OCI-LY3 (cell line): ENCODE measurements around the gene LSM14B.

Source experiments
- EZH2phosphoT487 ChIP-seq: fragments of 200-600 bp; shearing (Covaris generic); IDR thresholded peaks from 2 replicates; pipeline ENCODE4 v1.6.1; 2018; ENCODE audit warnings: antibody characterized with exemption, mixed run types, low read depth
- TF ChIP-seq, protein P1 (sequence below): fragments of 200-600, 300-600 bp; sonication (generic); IDR thresholded peaks from 2 replicates; pipeline ENCODE4 v1.5.1; 2014; ENCODE audit warnings: antibody characterized with exemption, low read length, low read depth

DNA sequence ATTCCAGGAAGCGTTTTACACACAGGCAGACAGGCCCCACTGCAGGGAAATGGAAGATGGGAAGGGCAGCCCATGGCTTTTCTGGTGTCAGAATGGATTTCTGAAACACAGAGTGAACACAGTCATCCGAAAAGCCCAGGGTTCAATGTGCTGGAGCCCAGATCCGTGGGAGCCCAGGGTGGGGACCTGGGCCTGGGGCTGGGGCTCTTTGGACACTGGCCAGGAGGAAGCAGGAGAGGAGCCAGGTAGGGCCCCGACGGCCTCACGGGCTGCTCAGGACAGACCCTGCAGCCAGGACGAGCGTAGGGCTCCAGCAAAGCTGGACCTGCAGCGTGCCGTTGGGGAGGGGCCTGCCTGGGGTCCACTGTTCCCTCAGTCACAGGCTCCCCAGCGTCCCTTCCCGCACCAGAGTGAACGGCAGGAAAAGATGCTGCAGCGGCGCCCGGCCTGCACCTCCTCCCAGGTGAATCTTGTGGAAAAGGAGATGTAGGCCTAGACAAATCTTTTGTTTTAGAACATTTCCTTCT lies 24.3 kb upstream of the LSM14B start:
- TF ChIP-seq, protein P1, sequence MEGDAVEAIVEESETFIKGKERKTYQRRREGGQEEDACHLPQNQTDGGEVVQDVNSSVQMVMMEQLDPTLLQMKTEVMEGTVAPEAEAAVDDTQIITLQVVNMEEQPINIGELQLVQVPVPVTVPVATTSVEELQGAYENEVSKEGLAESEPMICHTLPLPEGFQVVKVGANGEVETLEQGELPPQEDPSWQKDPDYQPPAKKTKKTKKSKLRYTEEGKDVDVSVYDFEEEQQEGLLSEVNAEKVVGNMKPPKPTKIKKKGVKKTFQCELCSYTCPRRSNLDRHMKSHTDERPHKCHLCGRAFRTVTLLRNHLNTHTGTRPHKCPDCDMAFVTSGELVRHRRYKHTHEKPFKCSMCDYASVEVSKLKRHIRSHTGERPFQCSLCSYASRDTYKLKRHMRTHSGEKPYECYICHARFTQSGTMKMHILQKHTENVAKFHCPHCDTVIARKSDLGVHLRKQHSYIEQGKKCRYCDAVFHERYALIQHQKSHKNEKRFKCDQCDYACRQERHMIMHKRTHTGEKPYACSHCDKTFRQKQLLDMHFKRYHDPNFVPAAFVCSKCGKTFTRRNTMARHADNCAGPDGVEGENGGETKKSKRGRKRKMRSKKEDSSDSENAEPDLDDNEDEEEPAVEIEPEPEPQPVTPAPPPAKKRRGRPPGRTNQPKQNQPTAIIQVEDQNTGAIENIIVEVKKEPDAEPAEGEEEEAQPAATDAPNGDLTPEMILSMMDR = no peak
- no peak for TF ChIP-seq EZH2phosphoT487
